GM21423 (cell line): ENCODE measurements around the gene FGFBP1.

Experiments used
- ATAC-seq: cut with Tn5 transposase; IDR thresholded peaks from one replicate; pipeline ENCODE4 v1.9.1; 2021; ENCODE audit warnings: mild to moderate bottlenecking, moderate library complexity; ENCODE audit not compliant: unreplicated experiment

The FGFBP1 gene

DNA sequence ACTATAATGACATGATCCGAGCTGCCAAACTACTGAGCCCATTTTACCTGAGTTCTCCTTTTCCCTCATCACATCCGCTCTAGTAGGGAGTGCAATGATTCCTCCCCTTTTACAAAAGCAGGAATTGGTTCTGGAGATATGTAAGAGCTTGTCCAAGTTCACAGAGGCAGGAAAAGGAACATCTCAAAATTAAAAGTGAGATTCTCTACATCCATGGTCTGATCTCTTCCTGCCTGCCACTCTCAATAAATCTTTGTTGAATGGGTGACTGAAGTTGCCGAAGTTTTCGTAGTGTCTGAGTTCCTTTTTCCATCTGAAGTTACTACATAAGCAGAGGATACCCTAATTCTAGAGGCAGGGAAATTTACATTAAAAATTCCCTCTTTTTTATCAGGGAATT is at the start of gene FGFBP1:
Gene FGFBP1, minus strand, starts transcription at position 101 of the 400 bp plus-strand sequence. CDS start 2,108 bp downstream, outside the sequence.
- ATAC-seq = no peak

DNA sequence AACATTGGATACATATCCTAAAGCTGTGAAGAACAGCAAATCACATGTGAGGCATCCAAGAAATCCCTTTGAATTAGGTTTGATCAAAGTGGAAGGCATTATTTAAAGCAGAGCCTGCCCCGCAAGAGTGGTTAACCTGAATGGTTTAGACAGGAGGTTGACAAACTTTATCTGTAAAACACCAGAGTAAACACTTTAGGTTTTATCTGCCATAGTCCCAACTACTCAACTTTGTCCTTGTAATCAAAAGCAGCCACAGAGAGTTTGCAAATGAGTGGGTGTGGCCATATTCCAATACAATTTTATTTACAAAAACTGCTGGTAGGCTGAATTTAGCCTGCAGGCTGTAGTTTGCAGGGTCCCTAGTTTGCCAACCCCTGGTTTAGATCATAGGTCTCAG is 49.7 kb upstream of the FGFBP1 start:
- ATAC-seq = no peak

DNA sequence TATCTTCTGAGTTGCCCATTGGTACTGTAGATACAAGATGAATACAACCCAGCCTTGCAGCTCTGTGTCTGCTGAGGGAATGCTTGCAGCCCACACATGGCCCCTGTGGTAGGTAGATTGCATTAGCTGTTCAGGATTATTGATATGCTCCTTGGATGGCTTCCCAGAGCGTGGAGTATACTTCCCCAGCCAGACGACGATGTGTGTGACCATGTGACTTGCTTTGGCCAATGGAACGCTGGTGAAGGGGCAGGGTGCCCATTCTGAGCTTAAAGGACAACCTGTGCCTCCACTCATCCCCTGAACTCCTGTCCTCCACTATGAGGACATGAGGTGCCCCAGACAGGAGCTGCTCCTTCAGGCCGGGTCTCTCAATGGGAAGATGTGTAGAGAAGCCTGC is 48.4 kb upstream of the FGFBP1 start:
- ATAC-seq = no peak

DNA sequence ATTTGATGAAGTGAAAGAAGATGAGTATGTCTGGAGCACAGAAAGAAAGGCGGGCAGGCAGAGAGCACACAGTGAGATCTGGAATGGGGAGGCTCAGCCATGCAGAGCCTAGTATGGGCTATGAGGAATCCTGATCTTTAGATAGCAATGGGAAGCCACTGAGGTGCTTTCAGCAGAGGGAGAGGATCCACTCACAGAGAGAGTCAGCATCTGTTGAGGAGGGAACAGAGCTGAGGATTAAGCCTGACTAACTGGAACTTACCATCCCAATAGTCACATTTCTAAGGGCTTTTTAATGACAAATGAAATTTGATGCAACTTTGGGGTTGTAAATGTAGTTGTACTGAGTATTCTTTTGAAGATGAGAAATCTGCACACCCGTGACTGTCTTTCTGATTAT is 45.1 kb upstream of the FGFBP1 start:
- ATAC-seq = no peak

DNA sequence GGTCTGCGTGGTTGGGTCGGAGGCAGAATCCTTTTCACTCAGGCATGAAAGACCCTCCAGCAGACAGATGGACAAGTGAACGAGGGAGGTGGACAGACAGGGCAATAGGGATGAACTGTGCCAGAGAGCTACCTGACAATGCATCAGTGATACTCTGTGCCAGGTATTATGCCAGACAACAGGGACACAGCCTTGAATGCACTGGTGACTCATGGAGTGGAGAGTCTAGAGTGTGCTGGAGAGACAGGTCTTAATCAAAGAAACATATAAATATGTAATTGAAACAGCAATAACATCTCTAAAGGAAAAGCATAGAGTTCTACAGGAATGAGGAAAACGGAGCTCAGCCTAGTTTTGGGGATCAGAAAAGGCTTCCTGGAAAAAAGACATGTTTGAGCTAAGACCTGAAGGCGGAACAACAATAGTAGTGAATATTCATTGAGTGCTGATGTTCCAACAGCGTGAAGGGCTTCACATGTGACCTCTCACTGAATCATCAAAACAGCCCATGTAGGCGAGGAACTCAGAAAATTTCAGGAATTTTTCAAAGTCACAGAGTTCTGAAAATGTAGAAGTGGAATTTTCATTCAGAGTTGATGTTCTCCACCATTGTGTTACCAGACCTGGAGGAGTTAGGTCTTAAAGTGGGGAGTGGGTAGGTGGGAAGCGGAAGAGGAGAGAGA is 44.4 kb upstream of the FGFBP1 start:
- ATAC-seq = no peak

DNA sequence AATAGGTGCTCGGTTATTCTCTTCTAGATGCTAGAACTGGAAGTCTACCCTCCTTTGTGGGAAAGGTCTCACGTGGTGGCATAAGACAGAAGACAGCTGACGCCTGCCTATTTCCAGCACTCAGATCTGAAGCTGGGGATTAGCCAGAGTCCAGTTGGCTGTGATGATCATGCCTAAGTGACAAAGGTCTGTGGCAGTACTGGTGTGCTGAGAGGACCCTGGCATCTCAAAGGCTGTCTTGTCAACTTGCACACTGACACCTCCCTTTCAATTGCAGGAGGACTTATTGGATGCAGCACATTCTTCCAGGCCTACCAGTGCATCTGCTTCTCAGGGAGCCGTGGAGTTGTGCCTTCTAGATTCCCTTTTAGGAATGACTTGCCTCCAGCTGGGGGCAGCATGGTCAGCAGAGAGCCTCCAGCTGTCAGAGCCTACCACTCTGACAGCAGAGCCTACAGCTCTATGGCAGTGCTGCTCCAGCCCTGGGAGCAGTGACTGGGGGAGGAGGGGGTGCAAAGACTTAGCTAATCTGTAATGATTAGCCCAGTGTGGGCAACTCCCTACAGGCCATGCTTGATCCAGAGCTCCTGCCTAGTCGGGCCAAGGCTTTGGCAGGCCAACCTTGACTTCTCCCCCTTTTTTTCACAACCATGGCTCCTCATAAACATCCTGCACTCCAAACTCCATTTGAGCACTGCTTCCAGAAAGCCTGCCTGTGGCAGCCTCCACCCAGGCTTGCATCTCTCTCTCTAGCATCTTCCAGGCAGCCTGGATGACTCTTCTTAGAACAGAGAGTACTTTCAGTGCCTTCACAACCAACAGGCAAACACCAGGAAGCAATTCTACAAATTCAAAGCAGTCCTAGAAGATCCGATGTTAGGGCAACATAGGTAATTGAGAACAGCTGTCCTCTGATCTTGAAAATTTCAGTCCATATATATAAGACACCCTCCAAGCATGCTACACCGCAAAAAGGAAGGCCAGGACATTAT is 38.2 kb upstream of the FGFBP1 start:
- no peak for ATAC-seq

DNA sequence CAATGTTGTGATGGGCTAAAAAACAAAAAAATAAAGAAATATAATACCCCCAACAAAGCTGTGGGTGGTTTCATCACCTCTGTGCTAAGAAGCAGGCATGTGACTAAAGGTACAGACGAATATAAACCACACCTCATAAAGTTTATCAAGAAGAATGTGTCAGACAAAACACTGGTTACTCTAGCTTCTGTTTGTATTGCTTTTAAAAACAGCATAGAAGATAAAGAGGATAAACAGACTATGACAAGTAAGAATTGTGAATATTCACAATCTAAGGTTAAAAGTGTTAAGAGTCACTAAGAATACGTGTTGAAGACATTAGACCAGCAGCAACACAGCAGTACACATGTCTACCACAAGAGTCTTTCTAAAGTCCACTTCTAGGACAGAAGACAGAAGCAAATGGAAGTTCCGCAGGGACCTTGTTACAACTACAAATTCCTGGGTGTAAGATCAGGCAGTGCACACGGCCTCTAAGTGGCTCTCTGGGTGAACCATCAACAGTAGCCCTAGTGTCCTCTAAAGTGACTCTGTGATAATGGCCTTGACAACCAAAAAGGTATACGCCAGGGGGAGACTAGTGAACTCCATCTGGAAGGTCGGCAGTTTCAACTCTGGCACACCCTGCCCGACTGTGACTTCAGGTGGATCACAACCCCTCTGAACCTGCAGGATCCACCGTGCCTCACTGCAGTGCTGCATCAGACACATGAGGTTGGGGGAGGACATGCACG is 32.7 kb upstream of the FGFBP1 start:
- no peak for ATAC-seq

DNA sequence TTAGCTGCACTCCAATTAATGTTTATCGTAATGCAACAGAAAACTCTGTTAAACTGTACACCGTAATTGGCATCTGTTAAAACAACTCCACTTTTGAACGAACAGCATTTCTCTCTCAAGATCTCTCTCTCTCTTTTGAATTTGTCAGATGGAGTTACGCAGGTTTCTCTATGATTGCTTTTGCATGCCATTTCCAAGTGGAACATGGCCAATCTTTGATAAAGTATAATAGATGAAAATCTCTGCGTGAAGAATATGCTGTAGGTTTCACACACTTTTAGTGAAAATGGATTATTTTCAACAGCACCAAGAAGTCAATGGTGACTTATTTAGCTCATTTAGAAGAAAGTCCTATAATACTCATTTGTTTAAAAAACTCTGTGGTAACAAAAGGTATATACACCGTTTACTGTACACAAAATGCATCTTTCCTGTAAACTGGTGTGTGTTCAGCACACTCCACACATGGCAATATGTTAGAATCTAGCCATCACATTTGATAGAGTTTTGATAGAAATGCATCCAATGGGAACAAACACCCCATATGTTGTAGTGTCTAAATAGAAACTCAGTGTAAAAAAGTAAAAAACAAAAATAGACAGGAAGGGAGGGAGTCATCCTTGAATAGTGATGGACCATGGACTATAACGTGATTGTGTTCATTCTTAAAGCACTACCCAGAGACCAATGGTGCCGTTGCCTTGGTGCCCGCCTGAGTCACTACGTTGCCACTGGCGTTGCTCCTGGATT is 30.2 kb upstream of the FGFBP1 start:
- ATAC-seq = no peak

DNA sequence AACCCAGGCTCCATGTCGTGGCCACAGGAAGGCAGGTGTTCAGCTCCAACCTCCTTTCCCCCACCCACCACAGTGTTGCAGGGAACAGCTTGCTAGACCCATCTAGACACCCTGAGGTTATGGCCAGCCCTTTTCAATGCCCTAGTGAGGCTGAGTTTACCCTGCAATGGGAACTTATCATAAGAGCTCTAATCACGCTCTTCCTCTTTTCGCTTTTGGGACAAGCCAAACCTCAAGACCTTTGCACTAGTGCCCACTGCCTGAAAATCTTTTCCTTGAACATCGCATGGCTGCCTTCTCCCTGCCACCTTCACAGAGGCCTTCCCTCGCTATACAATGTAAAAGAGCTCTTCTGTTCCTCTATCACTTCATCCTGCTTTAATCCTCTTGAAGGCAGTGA is 26.8 kb upstream of the FGFBP1 start:
- no peak for ATAC-seq

DNA sequence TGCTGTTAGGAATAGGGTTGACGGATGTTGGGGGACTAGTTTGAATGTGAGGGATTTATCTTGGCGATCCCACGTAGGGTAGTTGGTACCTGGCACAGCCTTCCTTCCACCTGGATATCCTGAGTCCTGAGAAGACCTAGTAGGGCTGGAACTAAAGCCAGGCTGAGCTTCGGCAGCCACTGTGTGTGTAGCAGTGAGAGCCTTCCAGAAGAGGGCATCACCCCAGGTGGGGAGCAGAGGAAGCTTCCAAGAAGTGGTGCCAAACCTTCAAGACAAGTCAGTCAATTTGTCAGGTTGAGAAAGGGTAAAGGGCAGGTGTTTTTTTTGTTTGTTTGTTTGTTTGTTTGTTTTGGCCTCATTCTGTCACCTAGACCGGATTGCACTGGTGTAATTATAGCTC is 25.6 kb upstream of the FGFBP1 start:
- no peak for ATAC-seq

DNA sequence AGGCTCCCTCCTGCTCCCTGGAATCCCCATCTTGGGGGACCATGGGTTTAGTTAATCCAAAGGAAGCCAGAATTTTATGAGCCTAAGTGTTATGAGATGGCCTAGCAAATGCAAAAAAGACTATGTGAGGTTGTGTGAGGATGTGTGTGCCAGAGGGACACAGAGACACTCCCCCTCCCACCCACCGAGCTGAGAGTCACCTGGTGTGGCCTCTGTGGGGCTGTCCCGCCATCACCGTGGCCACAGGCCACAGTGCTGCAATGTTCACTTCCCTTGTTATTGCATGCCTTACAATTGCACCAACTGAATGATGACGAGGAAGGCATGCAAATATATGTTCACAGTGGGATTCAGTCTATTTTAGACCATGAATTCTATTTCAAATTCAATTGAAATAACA is 25.0 kb upstream of the FGFBP1 start:
- ATAC-seq = peak; percentile 83

DNA sequence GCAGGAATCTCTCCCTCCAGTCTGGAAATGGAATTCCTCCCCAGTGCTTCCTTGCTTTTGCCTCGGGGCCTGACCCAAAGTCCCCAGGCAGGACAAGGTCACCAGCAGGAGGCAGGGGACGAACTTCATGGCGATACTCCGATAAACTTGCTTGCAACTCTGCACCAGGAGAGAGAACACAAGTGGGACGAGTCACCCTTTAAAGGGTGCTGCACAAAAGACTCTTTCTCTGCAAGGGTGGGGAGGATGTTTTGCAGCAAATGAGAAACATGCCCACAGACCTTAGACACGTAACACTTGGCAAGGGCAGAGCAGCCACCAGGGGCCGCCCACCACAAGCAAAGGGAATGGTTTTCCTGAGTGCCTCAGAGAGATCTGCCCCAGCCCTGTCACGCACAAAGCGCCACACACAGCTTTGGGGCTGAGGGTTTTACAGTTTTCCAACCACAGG is 24.5 kb upstream of the FGFBP1 start, which contains the start of gene FGFBP2:
Gene FGFBP2, minus strand, starts transcription at position 175 of the 451 bp plus-strand sequence. Its CDS starts 46 bp downstream, at position 129.
- peak; percentile 52 for ATAC-seq

DNA sequence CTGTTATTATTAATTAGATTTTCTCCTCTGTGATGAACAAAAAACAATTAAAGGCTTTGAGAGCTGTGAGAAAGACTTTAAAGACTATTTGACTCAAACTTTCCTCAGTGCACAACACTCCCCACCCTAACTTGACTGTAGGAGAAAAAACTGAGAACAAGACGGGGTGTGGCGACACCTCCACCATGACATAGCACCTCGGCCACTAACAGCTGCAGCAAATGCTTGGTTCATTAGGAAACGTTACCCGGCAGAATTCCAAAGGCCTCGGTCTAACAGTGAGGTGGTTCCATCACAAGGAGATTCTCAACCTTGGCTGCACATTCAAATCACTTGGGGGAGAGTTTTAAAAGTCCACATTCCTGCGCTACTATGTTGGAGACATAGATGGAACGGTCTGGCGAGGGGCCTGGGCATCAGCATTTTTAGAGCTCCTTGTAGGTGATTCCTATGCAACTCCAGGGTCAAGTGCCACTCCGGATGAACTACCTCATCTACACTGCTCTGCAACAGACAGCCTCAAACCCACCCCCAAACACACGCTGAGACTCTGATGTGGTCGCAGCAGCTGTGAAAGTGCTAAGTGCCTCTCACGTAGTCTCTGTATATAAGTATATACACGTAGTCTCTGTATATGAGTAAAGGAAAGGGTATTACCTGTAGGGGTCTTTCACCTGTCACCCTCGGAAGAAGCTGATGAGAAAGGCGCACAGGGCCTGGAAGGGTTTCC is 23.4 kb upstream of the FGFBP1 start:
- ATAC-seq = no peak

DNA sequence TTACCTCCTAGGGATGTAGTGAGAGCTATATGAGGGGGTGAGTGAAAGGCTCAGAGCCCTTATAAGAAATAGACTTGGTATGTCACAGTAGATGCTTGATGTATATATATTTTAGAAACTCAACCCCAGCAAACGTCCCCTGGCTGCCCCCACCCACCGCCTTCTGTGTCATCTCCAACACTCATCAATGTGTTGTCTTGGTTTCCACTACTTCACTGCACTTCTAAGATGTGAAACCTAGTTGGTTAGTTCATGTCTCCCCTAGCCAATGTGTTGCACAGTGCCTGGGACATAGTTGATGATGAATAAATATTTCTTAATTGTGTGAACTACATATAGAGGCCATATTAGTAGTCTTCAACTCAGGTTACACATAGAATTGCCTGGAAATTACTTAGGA is 20.0 kb upstream of the FGFBP1 start:
- no peak for ATAC-seq

DNA sequence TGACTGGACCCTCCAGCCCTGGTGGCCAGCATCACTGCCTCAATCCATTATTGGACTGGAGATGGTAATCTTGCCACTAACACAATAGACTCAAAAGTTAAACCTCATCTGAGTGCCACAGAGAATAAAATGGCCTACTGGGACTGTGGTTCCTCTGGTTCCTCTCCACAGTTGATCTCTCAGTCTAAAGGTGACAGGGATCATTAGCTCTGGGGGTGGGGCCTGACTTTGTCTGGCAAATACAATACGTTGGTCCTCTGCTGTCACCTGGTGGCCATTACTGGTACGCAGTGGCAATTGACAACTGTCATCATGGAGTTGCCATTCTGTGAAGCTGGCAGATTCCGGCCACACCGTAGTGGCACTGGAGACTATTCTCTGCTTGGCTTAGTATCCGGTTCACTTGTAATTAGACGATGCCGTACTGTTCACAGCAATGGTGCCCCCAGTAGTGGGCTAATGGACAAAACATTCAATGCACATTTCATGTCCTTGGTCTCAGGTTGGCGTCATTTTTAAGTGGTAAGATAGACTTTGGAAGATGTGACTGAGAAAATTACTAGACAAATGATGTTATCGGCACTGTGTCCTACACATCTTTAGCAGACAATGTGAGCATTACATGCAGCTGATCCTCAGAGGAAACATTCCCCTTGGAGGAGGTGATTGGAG is 17.8 kb upstream of the FGFBP1 start:
- ATAC-seq = peak; percentile 95

DNA sequence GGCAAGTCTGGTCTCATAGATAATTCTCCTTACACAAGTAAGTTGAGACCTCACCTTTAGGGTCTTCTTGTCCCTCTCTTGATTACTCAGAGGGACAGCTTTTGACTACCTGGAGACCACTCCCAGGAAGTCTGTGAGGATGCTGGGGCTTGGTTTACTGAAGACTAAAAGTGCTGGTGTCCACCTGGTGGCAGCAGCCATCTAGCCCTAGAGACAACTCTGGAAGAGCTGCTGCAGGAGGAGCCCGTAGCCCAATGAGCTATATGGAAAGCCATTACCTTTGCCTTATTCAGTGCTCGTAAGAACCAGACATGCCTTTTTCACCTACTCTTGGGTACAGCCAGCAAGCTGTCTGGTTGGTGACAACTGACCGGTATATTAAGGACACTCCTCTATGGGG is 17.1 kb upstream of the FGFBP1 start:
- no peak for ATAC-seq

DNA sequence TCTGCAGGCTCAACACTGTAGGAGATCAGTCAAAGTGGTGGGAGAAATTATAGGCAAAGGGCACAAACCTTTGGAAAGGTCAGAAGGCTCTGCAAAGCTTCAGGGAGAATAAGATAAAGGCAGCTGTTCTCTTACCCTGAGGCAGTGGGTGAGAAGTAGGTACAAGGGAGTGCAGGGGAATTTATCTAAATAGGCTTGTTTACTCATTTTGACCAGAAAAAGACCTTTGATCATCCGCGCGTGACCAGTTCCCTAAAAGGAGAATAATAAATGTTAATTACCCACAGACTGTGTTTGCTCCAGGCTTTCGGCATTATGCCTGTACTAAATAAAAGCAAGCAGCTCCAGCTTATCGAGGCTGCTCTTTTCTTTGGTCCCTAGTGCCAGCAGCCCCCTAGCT is 15.1 kb upstream of the FGFBP1 start:
- no peak for ATAC-seq

DNA sequence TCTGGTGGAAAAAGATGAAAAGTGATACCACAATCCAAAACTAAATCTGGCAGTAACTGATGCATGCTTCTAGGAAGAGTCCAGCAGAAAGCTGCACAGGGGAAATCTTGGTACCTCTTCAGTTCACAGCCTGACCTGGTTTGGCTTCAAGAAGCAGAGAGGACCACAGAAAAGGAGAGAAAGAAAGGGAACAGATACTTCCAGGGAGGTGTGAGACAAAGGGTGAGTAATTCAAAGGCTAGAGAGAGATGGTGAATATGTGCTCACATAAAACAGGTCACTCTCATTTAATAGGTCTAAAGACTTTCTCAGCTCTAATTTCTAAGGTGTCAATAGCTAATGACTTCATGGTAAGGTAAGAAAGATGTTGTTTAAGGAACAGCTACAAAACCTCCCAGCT is 13.2 kb upstream of the FGFBP1 start:
- ATAC-seq = no peak

DNA sequence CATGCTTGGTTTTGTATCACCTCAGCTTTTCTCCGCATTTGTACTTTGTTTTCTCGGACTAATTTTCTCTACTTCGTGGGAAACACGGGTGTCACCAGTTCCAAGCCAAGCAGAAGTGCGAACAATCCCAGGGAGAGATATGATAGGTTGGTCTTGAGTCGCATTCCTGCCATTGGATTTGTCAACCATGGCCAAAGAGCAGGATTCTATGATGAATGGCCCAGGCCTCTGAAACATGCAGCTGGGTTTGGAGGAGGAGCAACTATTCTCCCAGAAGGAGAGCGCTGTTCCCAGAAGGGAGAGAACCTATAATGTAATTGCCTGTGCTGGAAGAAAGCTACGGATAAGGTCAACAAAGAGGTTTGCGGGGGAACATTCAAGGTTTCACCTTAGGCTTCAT is 10.3 kb upstream of the FGFBP1 start:
- ATAC-seq = no peak
